ENCODE results near the gene RBKS.
"Not testable (repeated sequence)": the region's sequence is repeated elsewhere in the genome, so short reads cannot be mapped to it uniquely, and the experiment has no call there.

The RBKS gene

GRCh38 chr2:27747827-27748352, 142.3 kb downstream of the RBKS start:
- TF ChIP-seq CTCF (IDR thresholded peaks at IDR 0.05; ENCODE audit: low read depth, low read length), result no peak
- Histone ChIP-seq H3K4me3 (ENCODE audit: low read depth, low read length) (no peak overlapping the region), H3K27ac (no peak overlapping the region), H3K9me3 (ENCODE audit: severe bottlenecking) (peaks cover 4% of the 10 kb centered on the region), H3K36me3 (no peaks in the 10 kb centered on the region), H3K27me3 (ENCODE audit: insufficient read depth, low read depth, severe bottlenecking) (peaks cover 2% of the 10 kb centered on the region)
- DNase-seq, result no peak

- peaks cover 2% of the 10 kb centered on the region for H3K27me3 ChIP-seq (ENCODE audit: insufficient read depth, low read depth, severe bottlenecking)
- H3K4me3 ChIP-seq (ENCODE audit: low read depth, low read length), result no peak overlapping the region
- H3K9me3 ChIP-seq (ENCODE audit: severe bottlenecking), result peaks cover 4% of the 10 kb centered on the region
- DNase-seq, result no peak
- H3K36me3 ChIP-seq, result no peaks in the 10 kb centered on the region
- TF ChIP-seq CTCF (IDR thresholded peaks at IDR 0.05; ENCODE audit: low read depth, low read length), result no peak
- no peak overlapping the region for H3K27ac ChIP-seq
Measured at GRCh38 chr2:27746325-27746724, 143.9 kb downstream of the RBKS start.

GRCh38 chr2:27745494-27745893, 144.7 kb downstream of the RBKS start:
- not testable (repeated sequence) for H3K36me3 ChIP-seq; H3K4me3 ChIP-seq (ENCODE audit: low read depth, low read length); H3K27ac ChIP-seq; H3K27me3 ChIP-seq (ENCODE audit: insufficient read depth, low read depth, severe bottlenecking); H3K9me3 ChIP-seq (ENCODE audit: severe bottlenecking); DNase-seq

GRCh38 chr2:27742571-27742970, 147.6 kb downstream of the RBKS start:
- H3K36me3 ChIP-seq, result no peaks in the 10 kb centered on the region
- TF ChIP-seq CTCF (IDR thresholded peaks at IDR 0.05; ENCODE audit: low read depth, low read length), result no peak
- H3K27me3 ChIP-seq (ENCODE audit: insufficient read depth, low read depth, severe bottlenecking), result no peaks in the 10 kb centered on the region
- peaks cover 11% of the 10 kb centered on the region for H3K9me3 ChIP-seq (ENCODE audit: severe bottlenecking)
- no peak overlapping the region for H3K27ac ChIP-seq
- H3K4me3 ChIP-seq (ENCODE audit: low read depth, low read length), result no peak overlapping the region
- no peak for DNase-seq

- Histone ChIP-seq H3K27me3 (ENCODE audit: insufficient read depth, low read depth, severe bottlenecking) (no peaks in the 10 kb centered on the region), H3K27ac (no peak overlapping the region), H3K4me3 (ENCODE audit: low read depth, low read length) (no peak overlapping the region), H3K36me3 (no peaks in the 10 kb centered on the region), H3K9me3 (ENCODE audit: severe bottlenecking) (peaks cover 11% of the 10 kb centered on the region)
- no peak for TF ChIP-seq CTCF (IDR thresholded peaks at IDR 0.05; ENCODE audit: low read depth, low read length)
- DNase-seq, result no peak
Measured at GRCh38 chr2:27741673-27742072, 148.5 kb downstream of the RBKS start.

GRCh38 chr2:27739058-27739373, 151.2 kb downstream of the RBKS start:
- no peak for TF ChIP-seq CTCF (IDR thresholded peaks at IDR 0.05; ENCODE audit: low read depth, low read length)
- Histone ChIP-seq H3K27ac (no peak overlapping the region), H3K36me3 (no peaks in the 10 kb centered on the region), H3K27me3 (ENCODE audit: insufficient read depth, low read depth, severe bottlenecking) (no peaks in the 10 kb centered on the region), H3K4me3 (ENCODE audit: low read depth, low read length) (no peak overlapping the region), H3K9me3 (ENCODE audit: severe bottlenecking) (peaks cover 11% of the 10 kb centered on the region)
- DNase-seq, result no peak

Data from WERI-Rb-1 (cell line).